Epithelial cell of prostate (primary cell): ENCODE measurements around the gene DOCK6.
A peak's percentile ranks its signal among the peaks of the same experiment; 100 is the strongest.

Experiments
- DNase-seq: peaks from one replicate; pipeline ENCODE4 v3.0.0-alpha.2; 2011; ENCODE audit warnings: low read depth, low spot score
- H3K27ac ChIP-seq: fragments of 450-650 bp; 2 replicates; pipeline ENCODE4 v1.5.1; 2017; ENCODE audit warnings: mild to moderate bottlenecking

Gene DOCK6

GRCh38 chr19:11274533-11275086 is 12.3 kb upstream of the DOCK6 start:
- H3K27ac ChIP-seq = no peak overlapping the region
- DNase-seq = no peak

- no peak for DNase-seq
- H3K27ac ChIP-seq = no peak overlapping the region
These were observed 11.7 kb upstream of the DOCK6 start for GRCh38 chr19:11273989-11274388.

GRCh38 chr19:11273296-11273695 is 11.0 kb upstream of the DOCK6 start:
- H3K27ac ChIP-seq = no peak overlapping the region
- DNase-seq = no peak

GRCh38 chr19:11269408-11269807 is 7.1 kb upstream of the DOCK6 start:
- peak overlapping the region; percentile 84 for H3K27ac ChIP-seq
- peak; percentile 31 for DNase-seq

GRCh38 chr19:11268783-11269267 is 6.5 kb upstream of the DOCK6 start:
- peak overlapping the region; percentile 84 for H3K27ac ChIP-seq
- peak; percentile 10 for DNase-seq

GRCh38 chr19:11267316-11268085 is 5.2 kb upstream of the DOCK6 start:
- no peak for DNase-seq
- no peak overlapping the region for H3K27ac ChIP-seq

GRCh38 chr19:11265785-11266236 is 3.5 kb upstream of the DOCK6 start:
- H3K27ac ChIP-seq = peak overlapping the region; percentile 71
- DNase-seq = peak; percentile 74

GRCh38 chr19:11265177-11265784 is 3.0 kb upstream of the DOCK6 start:
- DNase-seq = no peak
- peak overlapping the region; percentile 71 for H3K27ac ChIP-seq

- DNase-seq = no peak
- H3K27ac ChIP-seq = peak overlapping the region; percentile 71
These were observed 2.3 kb upstream of the DOCK6 start for GRCh38 chr19:11264452-11265176.

GRCh38 chr19:11263726-11264125 is 1.4 kb upstream of the DOCK6 start:
- DNase-seq = no peak
- no peak overlapping the region for H3K27ac ChIP-seq

GRCh38 chr19:11261431-11261970 is 823 bp downstream of the DOCK6 start:
- H3K27ac ChIP-seq = no peak overlapping the region
- DNase-seq = no peak

- no peak for DNase-seq
- no peak overlapping the region for H3K27ac ChIP-seq
These were observed 1.3 kb downstream of the DOCK6 start for GRCh38 chr19:11260996-11261395.

GRCh38 chr19:11257846-11258380 is 4.4 kb downstream of the DOCK6 start:
- no peak for DNase-seq
- no peak overlapping the region for H3K27ac ChIP-seq

- no peak for DNase-seq
- H3K27ac ChIP-seq = no peak overlapping the region
These were observed 6.1 kb downstream of the DOCK6 start for GRCh38 chr19:11256189-11256588.

- no peak overlapping the region for H3K27ac ChIP-seq
- no peak for DNase-seq
These were observed 7.7 kb downstream of the DOCK6 start for GRCh38 chr19:11254666-11255065.

GRCh38 chr19:11252665-11253355 is 9.5 kb downstream of the DOCK6 start:
- no peak overlapping the region for H3K27ac ChIP-seq

GRCh38 chr19:11251650-11252314 is 10.5 kb downstream of the DOCK6 start:
- no peak overlapping the region for H3K27ac ChIP-seq
- DNase-seq = no peak

More at GRCh38 chr19:11252665-11253355, 9.5 kb downstream of the DOCK6 start:
- DNase-seq = no peak

GRCh38 chr19:11251217-11251616 is 11.1 kb downstream of the DOCK6 start:
- H3K27ac ChIP-seq = no peak overlapping the region
- DNase-seq = no peak

GRCh38 chr19:11248852-11249251 is 13.5 kb downstream of the DOCK6 start:
- DNase-seq = no peak
- H3K27ac ChIP-seq = no peak overlapping the region
